Subcutaneous adipose tissue (tissue), 4 donors: ENCODE data around the gene HIPK2. TPM values are rescaled to one million over a fixed set of nuclear protein-coding genes. Genes with fewer than 3 reads are reported as not detected.

Experiments used
- CTCF ChIP-seq: fragments of 450-650 bp; IDR thresholded peaks from one replicate; pipeline ENCODE4 v1.5.1; 2016; ENCODE audit warnings: low read depth, mild to moderate bottlenecking, control low read depth, antibody characterized with exemption, moderate library complexity
- total RNA-seq, 4 donors: library from RNA; depleted of rRNA; stranded (reverse); fragments of >200 nt; gene quantifications; one replicate each; pipeline ENCODE4 v1.1.0, GENCODE V29; 2016

Gene HIPK2
- total RNA-seq, 4 donors from 2014 or later: 30.4 to 89.8 (median 60.9) TPM

- no peak for TF ChIP-seq CTCF
These were observed 150.0 kb downstream of the HIPK2 start for GRCh38 chr7:139627831-139628230.

- no peak for TF ChIP-seq CTCF
These were observed 151.0 kb downstream of the HIPK2 start for GRCh38 chr7:139626817-139627216.

GRCh38 chr7:139623518-139623917 is 154.3 kb downstream of the HIPK2 start:
- no peak for TF ChIP-seq CTCF

- no peak for TF ChIP-seq CTCF
These were observed 157.0 kb downstream of the HIPK2 start for GRCh38 chr7:139620676-139621344.

GRCh38 chr7:139619367-139619657 is 158.5 kb downstream of the HIPK2 start:
- no peak for TF ChIP-seq CTCF

GRCh38 chr7:139618482-139619366 is 159.1 kb downstream of the HIPK2 start:
- TF ChIP-seq CTCF: no peak

GRCh38 chr7:139617074-139617473 is 160.7 kb downstream of the HIPK2 start:
- no peak for TF ChIP-seq CTCF
